Tibial artery (tissue), 4 donors: Measurements from ENCODE around the gene PDK2.
A peak's percentile ranks its signal among the peaks of the same experiment; 100 is the strongest.

ENCODE experiments used
- DNase-seq, 2 donors: peaks; one replicate each; pipeline ENCODE4 v3.0.0-alpha.2; 2019
- H3K27ac ChIP-seq, 2 donors: fragments of 200-600 bp; sonication (generic) in 1 of 2; 1 replicate in 1 of 2; 2 replicates in 1 of 2; pipeline ENCODE4 v1.5.1; 2018 to 2019; ENCODE audit warnings: mild to moderate bottlenecking in 1 of 2
- H3K27me3 ChIP-seq, 2 donors: fragments of 200-600 bp; sonication (generic) in 1 of 2; one replicate each; pipeline versions ENCODE4 v1.5.1 to v1.6.0; 2016 to 2019
- H3K36me3 ChIP-seq, 3 donors: fragments of 200-600 bp; sonication (generic) in 2 of 3; one replicate each; pipeline ENCODE4 v1.5.1; 2016 to 2019; ENCODE audit warnings: mild to moderate bottlenecking in 2 of 3
- H3K4me1 ChIP-seq, 4 donors: fragments of 200-600 bp; sonication (generic) in 2 of 4; 1 replicate in 3 of 4; 2 replicates in 1 of 4; pipeline ENCODE4 v1.5.1; 2016 to 2019
- H3K4me3 ChIP-seq, 2 donors: fragments of 200-600 bp; sonication (generic) in 1 of 2; 1 replicate in 1 of 2; 2 replicates in 1 of 2; pipeline ENCODE4 v1.5.1; 2018 to 2019; ENCODE audit warnings: mild to moderate bottlenecking in 2 of 2
- H3K9me3 ChIP-seq, 3 donors: fragments of 200-600 bp; sonication (generic) in 1 of 3; one replicate each; pipeline ENCODE4 v1.5.1; 2016 to 2019
- intact Hi-C: fragments of 100-400 bp; cut with DNase I; formaldehyde crosslinking; loops from one replicate; pipeline ENCODE4 v1.15.0; 2023; ENCODE audit warnings: low total_unique reads
- TF ChIP-seq, protein P1 (sequence below), 2 experiments: fragments of 200-600 bp in 1 of 2; fragments of 450-650 bp in 1 of 2; IDR thresholded peaks; one replicate each; pipeline ENCODE4 v1.5.1; 2017 to 2019; ENCODE audit warnings: antibody characterized with exemption in 2 of 2, mild to moderate bottlenecking in 1 of 2, moderate library complexity in 1 of 2

PDK2 gene

DNA sequence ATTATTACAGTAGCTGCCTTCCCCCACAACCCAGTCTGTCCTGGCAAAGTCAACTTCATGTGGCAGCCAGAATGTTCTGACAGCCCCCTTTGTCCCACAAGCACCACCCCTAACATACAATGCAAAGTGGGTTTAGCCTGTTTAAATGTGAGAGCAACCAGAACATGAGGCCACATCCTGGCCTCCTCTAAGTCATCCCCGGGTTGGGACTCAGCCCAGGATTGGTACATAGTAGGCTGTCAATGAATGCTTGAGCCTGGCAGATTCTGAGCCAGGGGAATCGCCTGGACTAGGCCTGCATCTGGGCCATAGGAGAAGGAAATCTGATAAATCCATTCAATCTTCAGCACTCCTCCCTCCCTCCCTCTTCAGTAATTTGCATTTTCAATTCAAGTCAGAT, 43.5 kb upstream of the PDK2 start:
- intact Hi-C loops: no loop called here
- Histone ChIP-seq H3K9me3 (no peaks in the 10 kb centered on the region), H3K4me3 (no peak overlapping the region), H3K27ac (no peak overlapping the region), H3K36me3 (no peaks in the 10 kb centered on the region), H3K27me3 (no peaks in the 10 kb centered on the region), H3K4me1 (peaks cover 0 to 37% (median 24%) of the 10 kb centered on the region in 4 donors)
- no peak for DNase-seq
- TF ChIP-seq, protein P1, sequence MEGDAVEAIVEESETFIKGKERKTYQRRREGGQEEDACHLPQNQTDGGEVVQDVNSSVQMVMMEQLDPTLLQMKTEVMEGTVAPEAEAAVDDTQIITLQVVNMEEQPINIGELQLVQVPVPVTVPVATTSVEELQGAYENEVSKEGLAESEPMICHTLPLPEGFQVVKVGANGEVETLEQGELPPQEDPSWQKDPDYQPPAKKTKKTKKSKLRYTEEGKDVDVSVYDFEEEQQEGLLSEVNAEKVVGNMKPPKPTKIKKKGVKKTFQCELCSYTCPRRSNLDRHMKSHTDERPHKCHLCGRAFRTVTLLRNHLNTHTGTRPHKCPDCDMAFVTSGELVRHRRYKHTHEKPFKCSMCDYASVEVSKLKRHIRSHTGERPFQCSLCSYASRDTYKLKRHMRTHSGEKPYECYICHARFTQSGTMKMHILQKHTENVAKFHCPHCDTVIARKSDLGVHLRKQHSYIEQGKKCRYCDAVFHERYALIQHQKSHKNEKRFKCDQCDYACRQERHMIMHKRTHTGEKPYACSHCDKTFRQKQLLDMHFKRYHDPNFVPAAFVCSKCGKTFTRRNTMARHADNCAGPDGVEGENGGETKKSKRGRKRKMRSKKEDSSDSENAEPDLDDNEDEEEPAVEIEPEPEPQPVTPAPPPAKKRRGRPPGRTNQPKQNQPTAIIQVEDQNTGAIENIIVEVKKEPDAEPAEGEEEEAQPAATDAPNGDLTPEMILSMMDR (IDR thresholded peaks at IDR 0.05): no peak

DNA sequence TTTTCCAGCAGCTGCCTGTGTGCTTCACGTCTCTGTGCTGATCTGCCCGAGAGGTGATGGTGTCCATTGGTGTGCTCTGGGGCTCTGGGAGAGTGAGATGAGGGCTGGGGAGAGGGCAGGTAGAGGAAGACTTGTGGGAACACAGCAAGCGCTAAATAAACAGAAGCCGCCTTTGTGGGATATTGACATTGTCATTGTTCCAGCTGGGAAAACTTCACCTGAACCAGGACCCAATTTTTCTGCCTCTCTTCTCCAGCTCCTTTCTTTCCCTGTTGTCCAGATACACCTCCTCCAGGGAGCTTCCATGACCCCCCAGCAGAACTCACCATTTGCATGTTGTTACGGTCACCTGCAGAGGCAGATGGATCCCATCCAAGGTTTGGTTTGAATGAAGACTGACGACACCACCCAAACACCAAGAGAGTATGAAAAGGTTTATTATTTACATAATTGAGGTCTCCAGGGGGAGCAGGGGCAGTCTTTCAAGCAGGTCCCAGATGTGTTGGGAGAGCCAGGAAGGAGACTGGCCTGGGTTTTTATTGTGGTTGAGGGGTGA, 42.8 kb upstream of the PDK2 start:
- TF ChIP-seq, protein P1 (IDR thresholded peaks at IDR 0.05): no peak
- H3K4me3 ChIP-seq: no peak overlapping the region
- no peak for DNase-seq
- no peaks in the 10 kb centered on the region for H3K36me3 ChIP-seq
- intact Hi-C loops: no loop called here
- no peaks in the 10 kb centered on the region for H3K27me3 ChIP-seq
- H3K9me3 ChIP-seq: no peaks in the 10 kb centered on the region
- peak overlapping the region in 1 of 2 donors; percentile 97 for H3K27ac ChIP-seq
- peaks cover 0 to 42% (median 24%) of the 10 kb centered on the region in 4 donors for H3K4me1 ChIP-seq

DNA sequence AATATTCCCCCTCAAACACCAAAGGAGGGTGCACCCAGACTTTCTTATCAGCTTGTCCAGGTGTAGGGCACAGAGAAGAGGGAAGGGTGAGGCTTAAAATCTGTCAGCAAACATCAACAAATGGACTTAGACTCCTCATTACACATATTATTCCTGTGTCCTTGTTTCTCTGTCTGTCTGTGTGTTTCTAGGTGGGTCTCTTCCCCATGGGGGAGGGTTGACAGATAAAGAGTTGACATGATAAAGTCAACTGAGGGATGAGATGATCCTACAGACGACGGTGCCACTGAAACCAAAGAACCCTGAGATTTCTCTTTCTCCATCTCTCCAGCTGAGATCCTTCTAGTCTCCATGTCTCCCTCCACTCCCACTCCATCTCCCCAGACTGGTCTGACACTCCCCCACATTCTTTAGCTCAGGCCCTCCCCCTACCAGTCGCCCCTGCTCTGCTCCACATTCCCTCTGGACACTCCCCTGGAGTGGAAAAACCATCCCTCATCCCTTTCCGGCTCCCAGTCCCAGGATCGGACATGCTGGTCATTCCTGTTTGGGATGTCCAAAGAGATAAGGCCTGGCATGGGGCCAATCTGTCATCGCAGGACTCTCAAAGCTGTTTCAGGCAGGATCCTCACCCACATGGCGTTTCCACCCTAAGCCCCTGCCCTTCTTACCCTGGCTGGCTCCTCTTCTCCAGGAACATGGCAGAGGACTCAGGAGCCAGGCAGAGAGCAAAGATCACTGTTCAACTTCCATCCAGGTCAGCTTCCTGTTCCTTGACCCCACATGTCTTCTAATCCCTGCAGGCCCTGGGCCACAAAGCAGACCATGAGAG, 42.1 kb upstream of the PDK2 start:
- Histone ChIP-seq H3K4me3 (no peak overlapping the region), H3K27ac (peak overlapping the region; percentile 97 to 99), H3K9me3 (no peaks in the 10 kb centered on the region), H3K27me3 (no peaks in the 10 kb centered on the region), H3K36me3 (no peaks in the 10 kb centered on the region), H3K4me1 (peaks cover 0 to 46% (median 27%) of the 10 kb centered on the region in 4 donors)
- TF ChIP-seq, protein P1 (IDR thresholded peaks at IDR 0.05): no peak
- intact Hi-C loops: no loop called here
- DNase-seq: no peak

DNA sequence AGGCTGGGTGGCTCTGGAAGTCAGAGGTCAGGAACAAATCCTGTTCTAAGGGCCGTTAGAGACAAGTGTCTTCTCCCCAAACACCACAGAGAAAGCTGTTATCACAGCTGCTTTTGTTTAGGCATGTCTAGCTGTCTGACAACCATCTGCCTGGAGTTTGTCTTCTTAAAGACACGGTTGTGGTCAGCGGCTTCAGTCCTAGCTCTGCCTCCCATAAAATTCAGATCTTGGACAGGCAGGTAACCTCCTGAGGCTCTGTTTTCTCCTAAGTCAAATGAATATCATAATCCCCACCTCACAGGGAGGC, 41.5 kb upstream of the PDK2 start:
- peaks cover 0 to 52% (median 33%) of the 10 kb centered on the region in 4 donors for H3K4me1 ChIP-seq
- peak overlapping the region; percentile 97 to 99 for H3K27ac ChIP-seq
- H3K9me3 ChIP-seq: no peaks in the 10 kb centered on the region
- intact Hi-C loops: no loop called here
- H3K36me3 ChIP-seq: no peaks in the 10 kb centered on the region
- no peak overlapping the region for H3K4me3 ChIP-seq
- TF ChIP-seq, protein P1 (IDR thresholded peaks at IDR 0.05): no peak
- DNase-seq: no peak
- no peaks in the 10 kb centered on the region for H3K27me3 ChIP-seq

DNA sequence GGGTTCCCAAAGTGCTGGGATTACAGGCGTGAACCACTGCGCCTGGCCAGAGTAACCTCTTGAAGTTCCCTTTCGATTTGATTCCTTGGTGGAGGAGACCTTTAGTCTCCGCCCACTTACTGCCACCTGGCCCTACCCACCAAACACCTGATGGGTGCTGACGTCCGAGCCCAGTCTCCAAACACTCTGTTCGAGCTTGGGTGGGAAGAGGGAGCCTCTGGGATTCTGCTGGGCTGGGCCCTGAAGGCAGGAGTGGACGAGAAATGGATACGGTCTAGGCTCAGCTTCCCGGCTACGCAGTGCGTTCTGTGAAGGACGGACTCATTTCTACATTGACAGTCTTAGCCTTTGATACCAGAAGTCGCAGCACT, 40.1 kb upstream of the PDK2 start:
- no peaks in the 10 kb centered on the region for H3K27me3 ChIP-seq
- no peak for DNase-seq
- H3K36me3 ChIP-seq: no peaks in the 10 kb centered on the region
- intact Hi-C loops: loop anchor here (2.0 kb wide), 1 partner anchor 20 kb away; no protein-coding TSS in a partner anchor
- no peaks in the 10 kb centered on the region for H3K9me3 ChIP-seq
- peak overlapping the region; percentile 97 to 99 for H3K27ac ChIP-seq
- H3K4me1 ChIP-seq: peaks cover 0 to 66% (median 45%) of the 10 kb centered on the region in 4 donors
- H3K4me3 ChIP-seq: peak overlapping the region; percentile 88 to 95
- TF ChIP-seq, protein P1 (IDR thresholded peaks at IDR 0.05): no peak
